ENCODE data around the gene GTPBP4. TPM values are rescaled to one million over a fixed set of nuclear protein-coding genes. Genes with fewer than 3 reads are reported as not detected.
"Not testable (repeated sequence)": the region's sequence is repeated elsewhere in the genome, so short reads cannot be mapped to it uniquely, and the experiment has no call there.

GTPBP4 gene
- total RNA-seq, 1 experiment from 2014 or later = 87.0 TPM

GRCh38 chr10:1024103-1024502 is 35.9 kb downstream of the GTPBP4 start:
- no peak for DNase-seq (ENCODE audit: low read depth)

GRCh38 chr10:1025683-1026082 is 37.4 kb downstream of the GTPBP4 start, which contains the start of gene IDI2:
Gene IDI2, minus strand, starts transcription at chr10:1025859. Its CDS starts 1,136 bp downstream, at chr10:1024723.
- DNase-seq (ENCODE audit: low read depth) = no peak

- DNase-seq (ENCODE audit: low read depth) = no peak
Measured at GRCh38 chr10:1026578-1026977, 38.3 kb downstream of the GTPBP4 start.

GRCh38 chr10:1029838-1030237 is 41.6 kb downstream of the GTPBP4 start:
- no peak for DNase-seq (ENCODE audit: low read depth)

- no peak for DNase-seq (ENCODE audit: low read depth)
Measured at GRCh38 chr10:1033601-1034000, 45.4 kb downstream of the GTPBP4 start.

- no peak for DNase-seq (ENCODE audit: low read depth)
Measured at GRCh38 chr10:1034758-1035157, 46.5 kb downstream of the GTPBP4 start.

GRCh38 chr10:1035201-1035600 is 47.0 kb downstream of the GTPBP4 start:
- no peak for DNase-seq (ENCODE audit: low read depth)

- DNase-seq (ENCODE audit: low read depth) = peak; percentile 71
Measured at GRCh38 chr10:1036341-1036791, 48.1 kb downstream of the GTPBP4 start.

GRCh38 chr10:1037098-1037497 is 48.9 kb downstream of the GTPBP4 start:
- DNase-seq (ENCODE audit: low read depth) = no peak

GRCh38 chr10:1038769-1039168 is 50.5 kb downstream of the GTPBP4 start:
- not testable (repeated sequence) for DNase-seq (ENCODE audit: low read depth)

GRCh38 chr10:1040133-1040532 is 51.9 kb downstream of the GTPBP4 start:
- no peak for DNase-seq (ENCODE audit: low read depth)

GRCh38 chr10:1041514-1041913 is 53.3 kb downstream of the GTPBP4 start:
- DNase-seq (ENCODE audit: low read depth) = no peak

- DNase-seq (ENCODE audit: low read depth) = no peak
Measured at GRCh38 chr10:1043532-1043995, 55.3 kb downstream of the GTPBP4 start.

- no peak for DNase-seq (ENCODE audit: low read depth)
Measured at GRCh38 chr10:1044146-1044545, 55.9 kb downstream of the GTPBP4 start.

- DNase-seq (ENCODE audit: low read depth) = no peak
Measured at GRCh38 chr10:1044964-1045363, 56.7 kb downstream of the GTPBP4 start.

GRCh38 chr10:1045415-1045814 is 57.2 kb downstream of the GTPBP4 start:
- DNase-seq (ENCODE audit: low read depth) = no peak

GRCh38 chr10:1047937-1048336 is 59.7 kb downstream of the GTPBP4 start:
- DNase-seq (ENCODE audit: low read depth) = peak; percentile 11

GRCh38 chr10:1048349-1048731 is 60.1 kb downstream of the GTPBP4 start:
- no peak for DNase-seq (ENCODE audit: low read depth)

- peak; percentile 99 for DNase-seq (ENCODE audit: low read depth)
Measured at GRCh38 chr10:1048732-1049424, 60.6 kb downstream of the GTPBP4 start, which contains the start of gene IDI1. Gene IDI1, minus strand, starts transcription at chr10:1049119. Its CDS starts 116 bp downstream, at chr10:1049003.

- DNase-seq (ENCODE audit: low read depth) = no peak
Measured at GRCh38 chr10:1049425-1049958, 61.3 kb downstream of the GTPBP4 start.

- no peak for DNase-seq (ENCODE audit: low read depth)
Measured at GRCh38 chr10:1050145-1050544, 61.9 kb downstream of the GTPBP4 start.

- DNase-seq (ENCODE audit: low read depth) = peak; percentile 13
Measured at GRCh38 chr10:1050554-1050953, 62.3 kb downstream of the GTPBP4 start.

GRCh38 chr10:1054684-1055083 is 66.5 kb downstream of the GTPBP4 start:
- no peak for DNase-seq (ENCODE audit: low read depth)
